Measurements from ENCODE around the gene PLOD1.
"Not testable (repeated sequence)": the region's sequence is repeated elsewhere in the genome, so short reads cannot be mapped to it uniquely, and the experiment has no call there.

The PLOD1 gene

DNA sequence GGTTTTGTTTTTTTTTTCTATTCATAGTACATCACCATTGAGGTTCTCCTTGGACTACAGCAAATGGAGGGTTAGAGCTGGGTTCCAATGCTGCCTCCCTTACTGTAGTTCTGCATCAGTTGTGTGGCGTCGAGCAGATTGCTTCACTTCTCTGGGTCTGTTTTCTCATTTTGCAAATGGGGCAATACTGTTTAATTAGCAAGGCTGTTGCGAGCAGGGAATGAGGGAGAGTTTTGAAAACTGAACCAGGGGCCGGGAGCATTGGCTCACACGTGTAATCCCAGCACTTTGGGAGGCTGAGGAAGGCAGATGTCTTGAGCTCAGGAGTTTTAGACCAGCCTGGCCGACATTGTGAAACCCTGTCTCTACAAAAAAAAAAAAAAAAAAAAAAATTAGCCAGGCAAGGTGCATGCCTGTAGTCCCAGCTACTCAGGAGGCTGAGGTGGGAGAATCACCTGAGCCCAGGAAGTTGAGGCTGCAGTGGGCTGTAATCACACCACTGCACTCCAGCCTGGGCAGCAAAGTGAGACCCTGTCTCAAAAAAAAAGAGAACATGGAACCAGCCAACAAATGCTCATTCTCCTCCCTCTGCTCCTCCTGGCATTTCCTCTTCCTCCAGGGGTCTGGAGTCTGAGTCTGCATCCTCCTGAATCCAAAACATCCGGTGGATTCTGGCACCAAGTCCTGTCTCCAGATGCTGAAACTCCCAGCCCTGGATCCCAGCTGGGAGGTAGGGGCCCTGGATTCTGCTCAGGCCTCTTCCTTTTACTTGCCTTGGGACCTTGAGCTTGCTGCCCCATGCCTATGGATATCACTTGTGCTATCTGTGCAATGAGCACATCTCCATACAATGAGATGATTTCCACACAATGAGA, 3.7 kb upstream of the PLOD1 start:
- TF ChIP-seq, protein P1, sequence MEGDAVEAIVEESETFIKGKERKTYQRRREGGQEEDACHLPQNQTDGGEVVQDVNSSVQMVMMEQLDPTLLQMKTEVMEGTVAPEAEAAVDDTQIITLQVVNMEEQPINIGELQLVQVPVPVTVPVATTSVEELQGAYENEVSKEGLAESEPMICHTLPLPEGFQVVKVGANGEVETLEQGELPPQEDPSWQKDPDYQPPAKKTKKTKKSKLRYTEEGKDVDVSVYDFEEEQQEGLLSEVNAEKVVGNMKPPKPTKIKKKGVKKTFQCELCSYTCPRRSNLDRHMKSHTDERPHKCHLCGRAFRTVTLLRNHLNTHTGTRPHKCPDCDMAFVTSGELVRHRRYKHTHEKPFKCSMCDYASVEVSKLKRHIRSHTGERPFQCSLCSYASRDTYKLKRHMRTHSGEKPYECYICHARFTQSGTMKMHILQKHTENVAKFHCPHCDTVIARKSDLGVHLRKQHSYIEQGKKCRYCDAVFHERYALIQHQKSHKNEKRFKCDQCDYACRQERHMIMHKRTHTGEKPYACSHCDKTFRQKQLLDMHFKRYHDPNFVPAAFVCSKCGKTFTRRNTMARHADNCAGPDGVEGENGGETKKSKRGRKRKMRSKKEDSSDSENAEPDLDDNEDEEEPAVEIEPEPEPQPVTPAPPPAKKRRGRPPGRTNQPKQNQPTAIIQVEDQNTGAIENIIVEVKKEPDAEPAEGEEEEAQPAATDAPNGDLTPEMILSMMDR (IDR thresholded peaks at IDR 0.05; ENCODE audit: insufficient read depth, low read length, poor library complexity, severe bottlenecking), result no peak
- TF ChIP-seq EZH2phosphoT487 (conservative IDR thresholded peaks at IDR 0.05; ENCODE audit: low read length), result no peak
- Histone ChIP-seq H3K9me3 (ENCODE audit: insufficient read depth, low read length) (no peaks in the 10 kb centered on the region), H3K27me3 (ENCODE audit: low read length) (no peaks in the 10 kb centered on the region), H3K27ac (ENCODE audit: low read depth, low read length) (no peak overlapping the region), H3K9me2 (replicated peaks; ENCODE audit: insufficient read depth, low read length) (no peaks in the 10 kb centered on the region), H3K4me2 (ENCODE audit: low read depth, low read length, poor library complexity, severe bottlenecking) (no peak overlapping the region), H4K20me1 (ENCODE audit: low read depth, low read length) (no peaks in the 10 kb centered on the region), H3K9ac (ENCODE audit: low read length) (no peak overlapping the region), H3K36me3 (ENCODE audit: low read length) (no peaks in the 10 kb centered on the region), H3K4me3 (ENCODE audit: insufficient read depth, low read length, poor library complexity, severe bottlenecking) (no peak overlapping the region), H2AFZ (ENCODE audit: low read depth, low read length, severe bottlenecking) (no peak overlapping the region), H3F3A (ENCODE audit: insufficient read depth) (peaks cover 4% of the 10 kb centered on the region), H3K79me2 (ENCODE audit: insufficient read depth, low read length) (peaks cover 6% of the 10 kb centered on the region; the same call in 1 of the 2 replicates)

DNA sequence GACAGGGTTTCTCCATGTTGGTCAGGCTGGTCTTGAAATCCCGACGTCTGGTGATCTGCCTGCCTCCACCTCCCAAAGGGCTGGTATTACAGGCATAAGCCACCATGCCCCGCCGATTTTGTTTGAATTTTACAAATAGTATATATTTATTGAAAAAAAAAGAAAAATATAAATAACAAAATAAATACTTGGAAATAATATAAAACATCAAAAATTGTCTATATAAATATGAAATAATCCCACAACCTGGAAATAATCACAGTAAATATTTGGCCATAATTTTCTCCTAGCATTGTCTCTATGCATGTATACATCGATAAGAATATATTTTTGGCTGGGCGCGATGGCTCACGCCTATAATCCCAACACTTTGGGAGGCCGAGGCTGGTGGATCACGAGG, 2.7 kb upstream of the PLOD1 start:
- peaks cover 6% of the 10 kb centered on the region; the same call in 1 of the 2 replicates for H3K79me2 ChIP-seq (ENCODE audit: insufficient read depth, low read length)
- H3K9me2 ChIP-seq (replicated peaks; ENCODE audit: insufficient read depth, low read length), result no peaks in the 10 kb centered on the region
- no peak overlapping the region for H3K4me3 ChIP-seq (ENCODE audit: insufficient read depth, low read length, poor library complexity, severe bottlenecking)
- H3K36me3 ChIP-seq (ENCODE audit: low read length), result no peaks in the 10 kb centered on the region
- TF ChIP-seq, protein P1 (IDR thresholded peaks at IDR 0.05; ENCODE audit: insufficient read depth, low read length, poor library complexity, severe bottlenecking), result no peak
- no peak for TF ChIP-seq EZH2phosphoT487 (conservative IDR thresholded peaks at IDR 0.05; ENCODE audit: low read length)
- no peak overlapping the region for H2AFZ ChIP-seq (ENCODE audit: low read depth, low read length, severe bottlenecking)
- no peaks in the 10 kb centered on the region for H4K20me1 ChIP-seq (ENCODE audit: low read depth, low read length)
- no peak overlapping the region for H3K4me2 ChIP-seq (ENCODE audit: low read depth, low read length, poor library complexity, severe bottlenecking)
- no peak overlapping the region for H3K9ac ChIP-seq (ENCODE audit: low read length)
- no peaks in the 10 kb centered on the region for H3K27me3 ChIP-seq (ENCODE audit: low read length)
- no peak overlapping the region for H3K27ac ChIP-seq (ENCODE audit: low read depth, low read length)
- peaks cover 4% of the 10 kb centered on the region for H3F3A ChIP-seq (ENCODE audit: insufficient read depth)
- H3K9me3 ChIP-seq (ENCODE audit: insufficient read depth, low read length), result no peaks in the 10 kb centered on the region

DNA sequence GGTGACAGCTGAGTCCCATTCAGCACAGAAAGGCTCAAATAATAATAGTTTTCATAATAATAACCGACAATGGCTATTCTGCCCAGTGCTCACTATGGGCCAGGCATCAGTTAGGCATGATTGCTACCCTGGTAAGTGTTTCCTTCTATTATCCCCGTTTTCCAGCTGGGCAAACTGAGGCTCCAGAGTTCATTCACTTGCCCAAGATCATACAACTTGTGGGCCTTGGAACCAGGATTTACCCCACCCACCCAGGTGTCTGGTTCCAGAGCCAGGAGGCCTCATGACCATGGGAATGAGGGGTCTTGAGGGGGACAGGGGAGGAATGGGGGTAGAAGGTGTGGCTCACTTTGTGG, 518 bp downstream of the PLOD1 start:
- Histone ChIP-seq H3K36me3 (ENCODE audit: low read length) (no peaks in the 10 kb centered on the region), H3K27me3 (ENCODE audit: low read length) (no peaks in the 10 kb centered on the region), H3K9me2 (replicated peaks; ENCODE audit: insufficient read depth, low read length) (no peaks in the 10 kb centered on the region), H3K9me3 (ENCODE audit: insufficient read depth, low read length) (no peaks in the 10 kb centered on the region), H3K79me2 (ENCODE audit: insufficient read depth, low read length) (peaks cover 6% of the 10 kb centered on the region; the same call in 1 of the 2 replicates), H3K27ac (ENCODE audit: low read depth, low read length) (peak overlapping the region; percentile 21; the same call in 1 of the 2 replicates), H3K9ac (ENCODE audit: low read length) (peak overlapping the region; percentile 75), H3K4me2 (ENCODE audit: low read depth, low read length, poor library complexity, severe bottlenecking) (peak overlapping the region; percentile 77), H4K20me1 (ENCODE audit: low read depth, low read length) (no peaks in the 10 kb centered on the region), H2AFZ (ENCODE audit: low read depth, low read length, severe bottlenecking) (peak overlapping the region; percentile 99), H3K4me3 (ENCODE audit: insufficient read depth, low read length, poor library complexity, severe bottlenecking) (peak overlapping the region; percentile 86), H3F3A (ENCODE audit: insufficient read depth) (no peaks in the 10 kb centered on the region)
- TF ChIP-seq EZH2phosphoT487 (conservative IDR thresholded peaks at IDR 0.05; ENCODE audit: low read length), result no peak
- TF ChIP-seq, protein P1 (IDR thresholded peaks at IDR 0.05; ENCODE audit: insufficient read depth, low read length, poor library complexity, severe bottlenecking), result no peak

DNA sequence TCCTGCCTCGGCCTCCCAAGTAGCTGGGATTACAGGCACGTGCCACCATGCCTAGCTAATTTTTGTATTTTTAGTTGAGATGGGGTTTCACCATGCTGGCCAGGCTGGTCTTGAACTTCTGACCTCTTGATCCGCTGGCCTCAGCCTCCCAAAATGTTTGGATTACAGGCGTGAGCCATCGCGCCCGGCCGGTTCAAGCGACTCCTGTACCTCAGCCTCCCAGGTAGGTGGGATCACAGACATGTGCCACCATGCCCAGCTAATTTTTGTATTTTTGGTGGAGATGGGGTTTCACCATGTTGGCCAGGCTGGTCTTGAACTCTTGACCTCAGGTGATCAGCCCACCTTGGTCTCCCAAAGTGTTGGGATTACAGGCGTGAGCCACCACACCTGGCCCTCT, 1.2 kb downstream of the PLOD1 start:
- not testable (repeated sequence) for H3K4me3 ChIP-seq (ENCODE audit: insufficient read depth, low read length, poor library complexity, severe bottlenecking); H2AFZ ChIP-seq (ENCODE audit: low read depth, low read length, severe bottlenecking); H3K27me3 ChIP-seq (ENCODE audit: low read length); H3K27ac ChIP-seq (ENCODE audit: low read depth, low read length); H3F3A ChIP-seq (ENCODE audit: insufficient read depth); H3K9me3 ChIP-seq (ENCODE audit: insufficient read depth, low read length); H3K79me2 ChIP-seq (ENCODE audit: insufficient read depth, low read length); H3K9ac ChIP-seq (ENCODE audit: low read length); H3K4me2 ChIP-seq (ENCODE audit: low read depth, low read length, poor library complexity, severe bottlenecking); H3K9me2 ChIP-seq (replicated peaks; ENCODE audit: insufficient read depth, low read length); H3K36me3 ChIP-seq (ENCODE audit: low read length); H4K20me1 ChIP-seq (ENCODE audit: low read depth, low read length)
